Measurements from ENCODE around the gene CIDEC. TPM values are rescaled to one million over a fixed set of nuclear protein-coding genes. Genes with fewer than 3 reads are reported as not detected.
"Not testable (repeated sequence)": the region's sequence is repeated elsewhere in the genome, so short reads cannot be mapped to it uniquely, and the experiment has no call there.

The CIDEC gene
- polyA plus RNA-seq, 3 donors = 128 to 1,587 (median 499) TPM

DNA sequence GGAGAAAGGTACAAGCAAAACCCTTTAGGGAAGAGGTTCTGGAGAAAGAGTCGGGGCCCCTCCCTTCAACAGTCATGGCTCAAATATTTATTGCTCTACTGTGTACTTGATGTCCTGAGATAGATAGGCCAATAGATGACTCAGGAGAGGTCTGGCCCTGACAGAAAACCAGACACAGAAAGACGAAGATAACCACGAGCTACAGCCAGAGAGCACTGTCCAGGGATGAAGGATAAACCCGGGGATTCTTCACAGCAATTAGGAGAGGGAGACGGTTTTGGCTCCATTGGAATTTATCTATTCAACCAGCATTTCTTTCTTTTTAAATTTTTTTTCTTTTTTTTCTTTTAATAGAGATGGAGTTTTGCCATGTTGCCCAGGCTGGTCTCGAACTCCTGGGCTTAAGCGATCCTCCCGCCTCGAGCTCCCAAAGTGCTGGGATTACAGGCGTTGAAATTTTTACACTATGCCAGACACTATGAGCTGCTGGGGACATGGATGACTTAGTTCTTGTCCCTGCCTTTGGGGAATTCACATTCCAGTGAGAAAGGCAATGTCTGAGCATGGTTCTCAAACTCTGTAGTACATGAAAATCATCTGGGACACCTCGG, 4.6 kb upstream of the CIDEC start:
- 74 to 77% (median 77%) methylated on average over 11 of the region's 11 CpGs for WGBS, 3 donors
- no peak overlapping the region for H3K27ac ChIP-seq (ENCODE audit: low read depth, low read length)

- no peak overlapping the region for H3K27ac ChIP-seq (ENCODE audit: low read depth, low read length)
- 81 to 87% (median 86%) methylated on average over 7 of the region's 7 CpGs for WGBS, 3 donors
Observed at GRCh38 chr3:9883706-9884554, 3.9 kb upstream of the CIDEC start.

GRCh38 chr3:9881441-9881840, 1.4 kb upstream of the CIDEC start:
- WGBS, 3 donors = 95 to 98% (median 97%) methylated on average over 1 of the region's 1 CpG
- H3K27ac ChIP-seq (ENCODE audit: low read depth, low read length) = no peak overlapping the region

DNA sequence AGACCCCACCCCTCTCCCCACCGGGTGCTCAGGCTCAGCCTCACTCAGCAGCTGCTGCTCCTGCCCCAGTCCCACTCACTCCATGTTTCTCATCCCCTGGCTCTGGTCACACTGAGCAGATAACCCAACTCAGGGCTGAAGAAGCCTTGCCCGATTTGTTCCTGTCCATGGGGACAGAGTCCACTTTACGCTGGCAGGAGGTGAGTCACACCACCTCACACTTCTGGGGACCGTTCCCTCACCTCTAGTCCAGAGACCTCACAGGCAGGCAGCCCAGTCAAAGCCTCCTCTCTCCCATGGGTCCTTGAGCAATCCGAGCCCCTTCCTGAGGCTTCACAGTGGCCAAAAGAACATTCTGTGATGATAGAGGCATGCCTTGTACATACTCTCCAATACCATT, 1.4 kb downstream of the CIDEC start:
- H3K27ac ChIP-seq (ENCODE audit: low read depth, low read length) = no peak overlapping the region
- WGBS, 3 donors = 59 to 78% (median 77%) methylated on average over 5 of the region's 5 CpGs

GRCh38 chr3:9876991-9877390, 3.1 kb downstream of the CIDEC start:
- WGBS, 3 donors = 90 to 92% (median 90%) methylated on average over 12 of the region's 12 CpGs
- no peak overlapping the region for H3K27ac ChIP-seq (ENCODE audit: low read depth, low read length)

DNA sequence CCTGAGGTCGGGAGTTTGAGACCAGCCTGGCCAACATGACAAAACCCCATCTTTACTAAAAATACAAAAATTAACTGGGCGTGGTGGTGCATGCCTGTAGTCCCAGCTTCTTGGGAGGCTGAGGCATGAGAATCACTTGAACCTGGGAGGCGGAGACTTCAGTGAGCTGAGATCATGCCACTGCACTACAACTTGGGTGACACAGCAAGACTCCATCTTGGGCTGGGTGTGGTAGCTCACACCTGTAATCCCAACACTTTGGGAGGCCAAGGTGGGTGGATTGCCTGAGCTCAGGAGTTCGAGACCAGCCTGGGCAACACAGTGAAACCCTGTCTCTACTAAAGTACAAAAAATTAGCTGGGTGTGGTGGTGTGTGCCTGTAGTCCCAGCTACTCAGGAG, 3.8 kb downstream of the CIDEC start:
- WGBS, 3 donors = 82 to 91% (median 90%) methylated on average over 4 of the region's 4 CpGs

DNA sequence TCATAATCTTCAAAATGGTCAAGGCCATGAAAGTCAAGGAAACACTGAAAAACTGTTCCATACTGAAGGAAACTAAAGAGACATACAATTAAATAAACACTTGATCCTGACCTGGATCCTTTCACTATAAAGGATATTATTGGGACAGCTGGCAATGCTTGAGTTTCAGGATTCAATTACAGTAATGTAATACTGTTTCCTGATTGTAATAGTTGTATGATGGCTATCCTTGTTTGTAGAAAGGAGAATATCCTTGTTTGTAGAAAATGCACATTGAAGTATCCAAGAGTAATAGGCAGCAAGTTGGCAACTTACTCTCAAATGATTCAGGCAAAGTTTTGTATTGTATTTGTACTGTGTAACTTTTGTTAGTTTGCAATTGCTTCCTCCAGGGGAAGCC, 4.6 kb downstream of the CIDEC start:
- no peak overlapping the region for H3K27ac ChIP-seq (ENCODE audit: low read depth, low read length)

More for the DNA sequence above, 3.8 kb downstream of the CIDEC start:
- H3K27ac ChIP-seq (ENCODE audit: low read depth, low read length) = not testable (repeated sequence)

- WGBS, 3 donors = 94 to 95% (median 95%) methylated on average over 5 of the region's 5 CpGs
- H3K27ac ChIP-seq (ENCODE audit: low read depth, low read length) = not testable (repeated sequence)
Observed at GRCh38 chr3:9872067-9872466, 8.0 kb downstream of the CIDEC start.

DNA sequence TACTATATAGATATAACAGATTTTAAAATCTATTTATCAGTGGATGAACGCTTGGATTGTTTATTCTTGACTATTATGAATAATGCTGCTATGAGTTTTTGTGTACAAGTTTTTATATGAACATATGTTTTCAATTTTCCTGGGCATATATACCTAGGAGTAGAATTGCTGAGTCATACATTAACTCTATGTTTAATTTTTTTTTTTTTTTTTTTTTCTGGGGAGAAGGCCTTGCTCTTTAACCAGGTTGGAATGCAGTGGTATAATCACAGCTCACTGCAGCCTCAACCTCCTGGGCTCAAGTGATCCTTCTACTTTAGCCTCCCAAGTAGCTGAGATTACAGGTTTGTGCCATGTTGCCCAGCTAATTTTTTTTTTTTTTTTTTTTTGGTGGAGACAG, 9.1 kb downstream of the CIDEC start:
- H3K27ac ChIP-seq (ENCODE audit: low read depth, low read length) = no peak overlapping the region
- 41 to 91% (median 49%) methylated on average over 1 of the region's 1 CpG for WGBS, 3 donors

- WGBS, 3 donors = 60 to 79% (median 76%) methylated on average over 5 of the region's 5 CpGs
- H3K27ac ChIP-seq (ENCODE audit: low read depth, low read length) = no peak overlapping the region
Observed at GRCh38 chr3:9869955-9870354, 10.1 kb downstream of the CIDEC start.

- no peak overlapping the region for H3K27ac ChIP-seq (ENCODE audit: low read depth, low read length)
- WGBS, 3 donors = 85 to 90% (median 87%) methylated on average over 12 of the region's 12 CpGs
Observed at GRCh38 chr3:9867106-9867505, 12.9 kb downstream of the CIDEC start.

DNA sequence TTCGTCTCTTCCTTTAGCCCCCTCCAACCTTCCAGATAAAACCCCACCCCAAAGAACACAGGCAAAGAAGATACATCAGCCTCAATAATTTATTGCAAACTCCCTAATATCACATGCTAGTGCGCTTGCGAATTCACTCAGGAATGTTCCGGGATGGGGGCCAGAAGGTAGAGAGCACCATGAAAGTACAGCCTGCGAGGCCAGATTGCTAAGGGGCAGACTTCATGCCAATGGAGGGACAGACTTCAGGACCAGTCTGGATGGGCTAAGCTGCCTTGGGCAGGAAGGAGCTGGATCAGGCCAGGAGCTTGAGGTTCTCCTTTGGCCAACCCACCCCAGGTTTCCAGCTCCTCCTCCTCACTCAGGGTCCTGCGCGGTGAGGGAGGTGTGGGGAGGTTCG, 13.4 kb downstream of the CIDEC start:
- no peak overlapping the region for H3K27ac ChIP-seq (ENCODE audit: low read depth, low read length)
- whole genome bisulfite sequencing, 3 donors = 74 to 94% (median 75%) methylated on average over 8 of the region's 8 CpGs

DNA sequence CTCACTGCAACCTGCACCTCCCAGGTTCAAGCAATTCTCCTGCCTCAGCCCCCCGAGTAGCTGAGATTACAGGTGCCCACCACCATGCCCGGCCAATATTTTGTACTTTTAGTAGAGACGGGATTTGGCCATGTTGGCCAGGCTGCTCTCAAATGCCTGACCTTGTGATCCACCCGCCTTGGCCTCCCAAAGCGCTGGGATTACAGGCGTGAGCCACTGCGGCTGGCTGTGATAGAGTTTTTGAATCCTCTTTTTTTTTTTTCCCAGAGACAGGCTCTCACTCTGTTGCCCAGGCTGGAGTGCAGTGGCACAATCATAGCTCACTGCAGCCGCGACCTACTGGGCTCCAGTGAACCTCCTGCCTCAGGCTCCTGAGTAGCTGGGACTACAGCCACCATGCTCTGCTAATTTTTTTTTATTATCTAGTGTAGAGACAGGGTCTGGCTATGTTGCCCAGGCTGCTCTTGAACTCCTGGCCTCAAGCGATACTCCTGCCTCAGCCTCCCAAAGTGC, 14.9 kb downstream of the CIDEC start:
- H3K27ac ChIP-seq (ENCODE audit: low read depth, low read length) = not testable (repeated sequence)
- 82 to 89% (median 85%) methylated on average over 10 of the region's 10 CpGs for WGBS, 3 donors

DNA sequence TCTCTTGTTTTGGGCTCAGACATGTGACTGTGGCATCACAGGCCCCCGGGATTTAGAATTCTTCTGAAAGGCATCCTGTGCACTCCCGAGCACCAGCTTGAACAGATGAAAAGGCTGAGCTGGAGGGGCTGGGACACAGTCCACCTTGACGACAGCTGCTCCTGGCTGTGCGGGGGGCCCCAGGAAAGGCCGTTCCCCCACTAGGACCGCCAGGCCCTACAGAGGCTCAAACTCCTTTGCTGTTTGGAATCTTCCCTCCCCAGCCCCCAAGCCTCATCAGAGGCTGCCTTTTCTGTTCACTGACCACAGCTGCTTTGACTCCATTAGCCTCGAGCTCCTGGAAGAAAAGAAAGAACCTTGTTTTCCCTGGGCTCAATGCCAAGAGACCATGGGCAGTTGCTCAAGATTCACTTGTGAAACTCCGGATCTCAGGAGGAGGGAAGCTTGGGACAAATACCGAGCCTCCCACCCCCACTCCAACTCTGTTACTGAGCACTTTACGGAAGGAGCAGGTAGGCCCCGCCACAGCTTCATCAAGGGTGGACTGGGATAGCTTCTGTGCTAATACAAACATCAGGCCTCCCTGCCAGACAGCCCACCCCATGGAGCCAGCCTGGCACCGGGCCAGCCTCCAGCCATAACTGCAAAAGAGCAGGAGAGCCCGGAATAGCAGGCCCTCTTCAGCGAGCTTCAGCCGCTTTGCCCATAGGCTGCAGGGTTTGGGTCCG, 15.7 kb downstream of the CIDEC start:
- H3K27ac ChIP-seq (ENCODE audit: low read depth, low read length) = no peak overlapping the region
- WGBS, 3 donors = 33 to 63% (median 42%) methylated on average over 16 of the region's 16 CpGs

DNA sequence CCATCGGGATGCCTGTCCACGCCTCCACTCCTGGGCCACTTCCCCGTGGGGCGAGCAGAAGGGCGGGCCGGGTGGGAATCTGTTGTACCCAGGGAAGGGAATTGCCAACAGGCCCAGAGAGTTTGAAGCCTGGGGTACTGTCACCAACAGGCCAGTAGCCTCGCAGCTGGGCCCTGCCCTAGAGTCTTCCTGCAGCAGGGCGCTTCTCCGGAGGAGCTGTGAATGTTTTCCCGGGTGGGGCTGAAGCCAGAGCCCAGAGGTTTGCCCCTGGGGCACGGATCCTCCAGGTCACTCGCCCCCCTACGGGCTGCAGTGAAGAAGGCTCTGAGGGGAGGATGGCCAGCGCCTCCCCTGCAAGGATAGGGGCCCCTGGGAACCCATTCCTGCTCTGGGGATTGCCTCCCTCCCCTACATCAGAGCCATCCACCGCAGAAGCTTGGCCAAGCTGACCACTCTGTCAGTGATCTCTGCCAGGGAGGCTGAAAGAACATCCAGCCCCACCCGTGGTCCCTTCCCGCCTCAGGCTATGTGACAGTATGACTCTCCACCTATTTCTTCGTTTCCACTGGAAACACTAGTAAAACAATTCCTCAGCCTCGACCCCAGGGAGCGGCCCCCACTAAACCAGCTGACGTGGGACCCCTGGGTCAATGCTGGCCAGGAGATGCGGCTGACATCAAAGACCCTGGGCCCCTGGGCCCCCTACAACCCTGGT, 16.8 kb downstream of the CIDEC start:
- 51 to 66% (median 56%) methylated on average over 22 of the region's 22 CpGs for WGBS, 3 donors
- no peak overlapping the region for H3K27ac ChIP-seq (ENCODE audit: low read depth, low read length)

- WGBS, 3 donors = 11 to 16% (median 15%) methylated on average over 42 to 45 of the region's 45 CpGs
- H3K27ac ChIP-seq (ENCODE audit: low read depth, low read length) = no peak overlapping the region
Observed at GRCh38 chr3:9862391-9863057, 17.5 kb downstream of the CIDEC start.

DNA sequence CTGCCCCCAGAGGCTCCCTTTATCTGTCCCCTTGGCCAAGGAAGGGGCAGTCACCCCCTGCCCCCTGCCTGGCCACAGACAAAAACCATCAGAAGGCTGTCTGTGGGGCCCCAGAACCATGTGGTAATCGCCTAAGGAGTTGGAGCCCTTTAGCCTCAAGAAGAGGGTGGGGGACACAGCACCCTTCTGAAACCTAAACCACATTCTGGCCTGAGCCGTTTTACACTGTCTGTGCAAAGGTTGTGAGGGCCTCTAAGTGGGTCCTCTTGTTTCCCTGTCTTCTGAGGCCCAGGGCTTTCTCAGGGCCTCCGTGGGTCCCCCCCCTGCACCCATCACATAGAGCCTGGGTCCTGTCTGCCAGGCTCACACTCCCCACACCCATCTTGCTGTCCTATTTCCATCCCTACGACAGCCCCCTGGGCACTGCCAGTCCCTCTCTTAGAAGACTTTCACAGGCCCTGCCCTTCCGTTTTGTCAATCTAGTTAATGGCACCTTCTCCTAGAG, 18.4 kb downstream of the CIDEC start:
- H3K27ac ChIP-seq (ENCODE audit: low read depth, low read length) = no peak overlapping the region

GRCh38 chr3:9861201-9861600, 18.9 kb downstream of the CIDEC start:
- WGBS, 3 donors = 84 to 92% (median 85%) methylated on average over 4 of the region's 4 CpGs
- no peak overlapping the region for H3K27ac ChIP-seq (ENCODE audit: low read depth, low read length)

More for the DNA sequence above, 18.4 kb downstream of the CIDEC start:
- WGBS, 3 donors = 63 to 77% (median 68%) methylated on average over 5 of the region's 5 CpGs
